NT2/D1 (cell line): ENCODE results near the gene SLC49A3.
A peak's percentile ranks its signal among the peaks of the same experiment; 100 is the strongest.
"Not testable (repeated sequence)": the region's sequence is repeated elsewhere in the genome, so short reads cannot be mapped to it uniquely, and the experiment has no call there.

Experiments
- DNase-seq: peaks from one replicate; pipeline ENCODE4 v3.0.0-alpha.2; 2011; ENCODE audit warnings: low read depth, low spot score
- H3K27me3 ChIP-seq: 2 replicates; pipeline ENCODE4 v1.6.0; 2011; ENCODE audit warnings: mild to moderate bottlenecking; ENCODE audit not compliant: insufficient read length, insufficient read depth
- H3K36me3 ChIP-seq: 2 replicates; pipeline ENCODE4 v1.6.1; 2011; ENCODE audit warnings: mild to moderate bottlenecking, low read length, mixed read lengths; ENCODE audit not compliant: insufficient read depth, insufficient read length
- H3K4me1 ChIP-seq: 2 replicates; pipeline ENCODE4 v1.5.1; 2011; ENCODE audit not compliant: insufficient read depth, insufficient read length
- H3K4me3 ChIP-seq: 2 replicates; pipeline ENCODE4 v1.5.1; 2011; ENCODE audit warnings: low read depth; ENCODE audit not compliant: insufficient read length
- H3K9ac ChIP-seq: 2 replicates; pipeline ENCODE4 v1.6.0; 2011; ENCODE audit warnings: low read depth; ENCODE audit not compliant: insufficient read length
- H3K9me3 ChIP-seq: 2 replicates; pipeline ENCODE4 v1.5.1; 2011; ENCODE audit warnings: mild to moderate bottlenecking, low read length; ENCODE audit not compliant: insufficient read depth
- SUZ12 ChIP-seq: IDR thresholded peaks from 2 replicates; pipeline ENCODE4 v1.6.1; 2011; ENCODE audit not compliant: insufficient read length, insufficient read depth; ENCODE audit errors: extremely low read depth
- YY1 ChIP-seq: IDR thresholded peaks from 2 replicates; pipeline ENCODE4 v1.6.1; 2011; ENCODE audit not compliant: insufficient read length, insufficient read depth
- ZNF274 ChIP-seq: IDR thresholded peaks from 2 replicates; pipeline ENCODE4 v1.6.1; 2011; ENCODE audit warnings: mild to moderate bottlenecking, low read depth, low read length

Gene SLC49A3

GRCh38 chr4:649751-650310 lies 39.1 kb downstream of the SLC49A3 start:
- Histone ChIP-seq H3K9ac (no peak overlapping the region), H3K36me3 (no peaks in the 10 kb centered on the region), H3K9me3 (no peaks in the 10 kb centered on the region), H3K4me3 (no peak overlapping the region), H3K27me3 (no peaks in the 10 kb centered on the region), H3K4me1 (peaks cover 23% of the 10 kb centered on the region)
- no peak for DNase-seq
- TF ChIP-seq YY1: no peak

DNA sequence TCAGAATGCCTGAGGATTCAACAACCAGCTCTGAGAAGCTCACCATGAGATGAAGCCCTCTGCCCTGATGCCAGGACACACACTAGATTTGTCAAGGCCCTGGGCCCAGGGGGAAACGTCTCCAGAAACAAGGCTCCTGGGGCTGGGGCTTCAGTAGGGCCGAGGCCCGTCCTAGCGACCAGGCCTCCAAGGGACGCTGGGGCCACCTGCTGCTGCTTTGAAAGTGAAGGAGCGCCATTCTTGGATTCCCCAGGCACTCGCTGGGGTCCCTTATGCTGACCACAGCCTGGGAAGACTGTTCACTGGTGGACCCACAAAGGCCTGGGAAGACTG lies 39.7 kb downstream of the SLC49A3 start:
- Histone ChIP-seq H3K27me3 (no peaks in the 10 kb centered on the region), H3K36me3 (no peaks in the 10 kb centered on the region), H3K4me1 (peaks cover 18% of the 10 kb centered on the region), H3K4me3 (no peak overlapping the region), H3K9ac (no peak overlapping the region), H3K9me3 (no peaks in the 10 kb centered on the region)
- TF ChIP-seq SUZ12 (no peak), YY1 (no peak), ZNF274 (no peak)
- DNase-seq: no peak

DNA sequence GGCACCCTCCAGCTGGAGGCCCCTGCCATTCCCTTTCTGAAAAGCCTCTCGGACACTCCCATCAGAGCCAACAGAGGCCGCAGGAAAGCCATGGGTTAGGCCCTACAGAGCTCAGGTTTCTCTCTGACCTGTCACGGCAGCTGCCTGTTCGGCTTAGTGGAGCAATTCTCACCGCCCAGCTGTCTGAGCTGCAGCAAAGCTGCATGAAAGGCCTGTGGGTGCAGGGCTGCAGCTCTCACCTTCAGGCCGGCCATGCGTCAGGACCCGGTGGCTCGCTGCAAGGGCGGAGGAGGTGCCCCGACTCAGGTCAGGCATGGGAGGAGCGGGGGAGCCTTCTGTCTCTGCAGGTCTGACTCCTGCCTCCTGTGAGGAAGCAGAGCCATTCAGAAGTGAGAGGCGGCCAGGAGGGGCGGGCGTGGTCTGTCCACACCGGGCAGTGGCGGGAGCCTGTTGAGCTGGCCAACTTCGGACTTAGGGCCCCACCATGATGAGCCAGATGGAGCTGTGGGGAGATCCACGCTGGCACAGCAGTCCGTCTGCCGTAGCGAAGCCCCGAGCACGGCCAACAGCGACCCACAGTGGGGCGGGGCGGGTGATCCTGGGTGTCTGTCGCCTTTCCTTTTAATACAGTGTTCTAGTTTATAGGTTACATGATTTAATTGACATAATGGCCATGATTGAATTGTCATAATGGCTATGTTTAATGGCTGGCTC lies 40.2 kb downstream of the SLC49A3 start:
- H3K4me3 ChIP-seq: no peak overlapping the region

DNA sequence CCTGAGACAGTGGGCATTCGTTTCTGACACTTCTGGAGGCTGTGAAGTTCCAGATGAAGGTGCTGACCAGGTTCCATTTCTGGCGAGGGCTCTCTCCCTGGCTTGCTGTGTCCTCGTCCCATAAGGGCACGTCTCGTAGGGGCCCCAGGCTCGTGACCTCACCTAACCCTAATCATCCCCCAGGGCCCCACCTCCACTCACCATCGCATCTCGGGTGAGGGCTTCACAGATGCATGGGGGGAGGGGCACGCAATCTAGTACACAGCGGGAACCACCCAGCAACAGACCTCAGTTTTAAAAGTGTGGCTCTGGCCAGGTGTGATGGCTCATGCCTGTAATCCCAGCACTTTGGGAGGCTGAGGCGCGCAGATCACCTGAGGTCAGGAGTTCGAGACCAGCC lies 41.5 kb downstream of the SLC49A3 start:
- TF ChIP-seq ZNF274 (no peak), SUZ12 (no peak), YY1 (no peak)
- H3K4me1 ChIP-seq: peaks cover 13% of the 10 kb centered on the region
- H3K27me3 ChIP-seq: no peaks in the 10 kb centered on the region
- H3K9me3 ChIP-seq: no peaks in the 10 kb centered on the region
- no peaks in the 10 kb centered on the region for H3K36me3 ChIP-seq
- no peak for DNase-seq
- H3K9ac ChIP-seq: no peak overlapping the region
- no peak overlapping the region for H3K4me3 ChIP-seq

More for the DNA sequence above, 40.2 kb downstream of the SLC49A3 start:
- DNase-seq: no peak
- Histone ChIP-seq H3K36me3 (no peaks in the 10 kb centered on the region), H3K9me3 (no peaks in the 10 kb centered on the region), H3K27me3 (no peaks in the 10 kb centered on the region), H3K4me1 (peaks cover 16% of the 10 kb centered on the region), H3K9ac (peak overlapping the region; percentile 68)
- TF ChIP-seq ZNF274: no peak

- DNase-seq: no peak
- Histone ChIP-seq H3K9ac (no peak overlapping the region), H3K4me3 (no peak overlapping the region), H3K9me3 (peaks cover 7% of the 10 kb centered on the region; the same call in 1 of the 2 replicates), H3K36me3 (no peaks in the 10 kb centered on the region), H3K4me1 (peaks cover 13% of the 10 kb centered on the region), H3K27me3 (no peaks in the 10 kb centered on the region)
- no peak for TF ChIP-seq YY1
These were observed 42.5 kb downstream of the SLC49A3 start for GRCh38 chr4:646460-646859.

GRCh38 chr4:642366-642765 lies 46.6 kb downstream of the SLC49A3 start:
- DNase-seq, H3K4me1 ChIP-seq, H3K36me3 ChIP-seq, H3K9ac ChIP-seq, H3K4me3 ChIP-seq, H3K27me3 ChIP-seq: not testable (repeated sequence)
- H3K9me3 ChIP-seq: peaks cover 16% of the 10 kb centered on the region; the same call in 1 of the 2 replicates

GRCh38 chr4:637536-638280 lies 51.2 kb downstream of the SLC49A3 start:
- no peak for TF ChIP-seq SUZ12
- TF ChIP-seq YY1: no peak
- TF ChIP-seq ZNF274: no peak

More at GRCh38 chr4:637536-638280, 51.2 kb downstream of the SLC49A3 start:
- H3K4me3 ChIP-seq: no peak overlapping the region
- H3K4me1 ChIP-seq: peaks cover 14% of the 10 kb centered on the region
- H3K9me3 ChIP-seq: peaks cover 16% of the 10 kb centered on the region; the same call in 1 of the 2 replicates
- no peak overlapping the region for H3K9ac ChIP-seq
- no peak for DNase-seq
- no peaks in the 10 kb centered on the region for H3K36me3 ChIP-seq
- H3K27me3 ChIP-seq: no peaks in the 10 kb centered on the region
